HG02973 (cell line): Measurements from ENCODE around the gene HAL.
A peak's percentile ranks its signal among the peaks of the same experiment; 100 is the strongest.

Experiments used
- ATAC-seq: cut with Tn5 transposase; IDR thresholded peaks from one replicate; pipeline ENCODE4 v1.9.1; 2021; ENCODE audit warnings: moderate library complexity; ENCODE audit not compliant: unreplicated experiment

The HAL gene, protein sequence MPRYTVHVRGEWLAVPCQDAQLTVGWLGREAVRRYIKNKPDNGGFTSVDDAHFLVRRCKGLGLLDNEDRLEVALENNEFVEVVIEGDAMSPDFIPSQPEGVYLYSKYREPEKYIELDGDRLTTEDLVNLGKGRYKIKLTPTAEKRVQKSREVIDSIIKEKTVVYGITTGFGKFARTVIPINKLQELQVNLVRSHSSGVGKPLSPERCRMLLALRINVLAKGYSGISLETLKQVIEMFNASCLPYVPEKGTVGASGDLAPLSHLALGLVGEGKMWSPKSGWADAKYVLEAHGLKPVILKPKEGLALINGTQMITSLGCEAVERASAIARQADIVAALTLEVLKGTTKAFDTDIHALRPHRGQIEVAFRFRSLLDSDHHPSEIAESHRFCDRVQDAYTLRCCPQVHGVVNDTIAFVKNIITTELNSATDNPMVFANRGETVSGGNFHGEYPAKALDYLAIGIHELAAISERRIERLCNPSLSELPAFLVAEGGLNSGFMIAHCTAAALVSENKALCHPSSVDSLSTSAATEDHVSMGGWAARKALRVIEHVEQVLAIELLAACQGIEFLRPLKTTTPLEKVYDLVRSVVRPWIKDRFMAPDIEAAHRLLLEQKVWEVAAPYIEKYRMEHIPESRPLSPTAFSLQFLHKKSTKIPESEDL

GRCh38 chr12:95996034-95996658, at the start of gene HAL:
HAL (minus strand) TSS chr12:95996344; CDS start chr12:95995910, 434 bp downstream.
- no peak for ATAC-seq

- ATAC-seq = no peak
Observed at GRCh38 chr12:96045566-96045965, 49.4 kb upstream of the HAL start.

GRCh38 chr12:96044943-96045290, 48.8 kb upstream of the HAL start:
- no peak for ATAC-seq

- ATAC-seq = no peak
Observed at GRCh38 chr12:96044017-96044942, 48.1 kb upstream of the HAL start.

DNA sequence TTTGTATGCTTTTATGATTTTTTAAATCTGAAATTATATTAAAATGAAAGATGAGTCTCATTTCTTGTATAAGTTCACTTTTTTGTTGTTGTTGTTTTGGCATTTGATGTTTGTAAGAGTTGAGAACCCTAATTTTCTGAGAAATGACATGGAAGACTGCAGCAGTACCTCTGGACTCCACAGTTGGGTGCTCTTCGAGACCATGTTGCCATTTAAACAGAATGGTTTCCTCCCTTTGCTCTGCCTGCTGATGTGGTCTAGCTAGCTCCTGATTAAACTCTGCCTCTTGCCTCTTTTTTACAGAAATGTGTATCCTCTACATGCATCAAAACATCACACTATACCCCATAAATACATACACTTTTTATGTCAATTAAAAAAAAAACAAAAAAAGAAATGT, 45.0 kb upstream of the HAL start:
- no peak for ATAC-seq

DNA sequence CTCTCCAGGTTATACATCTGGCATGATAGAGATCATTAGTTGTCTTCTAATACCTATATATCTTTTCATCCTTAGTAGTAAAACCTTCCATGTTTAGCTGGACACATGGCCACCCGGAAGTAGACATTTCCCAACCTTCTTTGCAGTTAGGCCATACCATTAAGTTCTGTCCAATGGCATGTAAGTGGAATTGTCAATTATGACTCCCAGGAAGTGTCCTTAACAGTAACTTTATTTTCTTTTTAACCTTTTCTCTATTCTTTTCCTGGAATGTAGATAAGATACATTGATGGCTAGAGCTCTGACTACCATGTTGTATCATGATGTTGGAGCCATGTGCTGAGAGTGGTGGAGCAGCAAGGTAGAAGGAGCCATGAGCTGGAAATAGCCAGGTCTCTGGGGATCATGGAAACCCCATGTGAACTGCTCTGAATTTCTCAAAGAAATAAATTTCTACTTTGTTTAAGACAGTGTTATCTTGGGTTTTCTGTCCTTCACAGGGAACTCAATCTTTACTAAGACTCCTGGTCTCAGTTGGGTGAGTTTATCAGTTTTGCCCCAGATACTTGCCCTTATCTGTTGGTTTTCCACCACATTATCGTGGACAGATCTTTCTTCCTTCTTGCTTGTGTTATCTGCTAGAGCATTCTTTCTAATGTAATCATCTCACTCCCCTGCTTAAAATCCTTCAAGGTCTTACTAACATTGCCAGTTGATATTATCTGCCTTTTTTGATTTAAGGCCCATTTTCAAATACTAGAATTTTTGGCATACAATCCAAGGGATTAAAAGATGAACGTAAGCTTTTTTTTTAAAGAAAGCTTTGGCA, 44.4 kb upstream of the HAL start:
- no peak for ATAC-seq

DNA sequence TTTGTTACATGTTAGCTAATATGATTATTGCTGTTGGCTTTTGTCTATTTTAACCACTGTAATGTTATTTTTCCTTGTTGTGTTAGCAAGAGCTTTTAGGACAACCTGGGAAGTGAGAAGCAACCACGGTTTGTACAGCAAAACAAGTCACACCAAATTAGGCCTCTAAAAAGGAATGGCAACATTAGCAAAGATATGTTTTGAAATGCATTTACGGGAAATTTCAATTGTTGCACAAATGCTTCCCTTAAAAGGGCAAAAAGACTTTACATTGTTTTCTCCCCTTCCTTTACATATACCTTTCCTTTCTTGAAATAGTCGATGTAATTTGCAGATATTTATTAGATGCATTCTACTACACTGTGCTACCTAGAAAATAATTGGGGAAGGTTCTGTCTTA, 43.4 kb upstream of the HAL start:
- no peak for ATAC-seq

- no peak for ATAC-seq
Observed at GRCh38 chr12:96036765-96037455, 40.8 kb upstream of the HAL start.

GRCh38 chr12:96035283-96036236, 39.4 kb upstream of the HAL start, which contains the start of gene LTA4H:
LTA4H (minus strand) TSS chr12:96035587; CDS start chr12:96035519, 68 bp downstream.
- peak; percentile 87 for ATAC-seq

DNA sequence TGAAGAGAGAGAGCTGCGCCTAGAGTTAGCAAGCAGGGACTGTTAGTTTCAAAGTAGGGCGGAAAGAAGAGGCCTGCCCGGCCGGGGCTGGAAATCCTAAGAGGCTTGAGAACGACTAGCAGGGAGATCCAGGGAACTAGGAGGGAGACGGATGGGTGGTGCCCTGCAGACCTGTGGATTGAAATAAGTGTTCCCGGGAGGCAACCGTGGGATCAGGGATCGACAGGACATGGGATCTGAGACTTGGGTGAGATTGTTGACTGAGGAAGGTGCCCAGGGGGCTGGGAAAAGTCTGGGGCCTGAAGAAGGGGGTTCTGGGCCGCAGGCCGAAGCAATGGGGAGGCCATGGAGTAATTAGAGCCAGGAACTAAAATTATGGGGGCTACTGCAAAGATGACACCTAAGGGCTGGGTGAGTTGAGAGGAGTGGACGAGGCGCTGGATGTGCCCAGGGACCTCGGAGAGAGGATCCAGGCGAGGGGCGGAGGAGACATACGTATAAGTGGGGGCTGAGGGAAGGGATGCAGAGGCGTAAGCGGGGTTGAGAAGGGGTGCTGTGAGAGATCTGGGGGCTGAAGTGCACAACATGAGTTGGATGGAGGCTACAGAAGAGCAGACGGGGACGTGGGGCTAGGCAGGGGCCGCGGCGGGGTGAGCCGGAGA, 38.6 kb upstream of the HAL start:
- peak; percentile 7 for ATAC-seq

DNA sequence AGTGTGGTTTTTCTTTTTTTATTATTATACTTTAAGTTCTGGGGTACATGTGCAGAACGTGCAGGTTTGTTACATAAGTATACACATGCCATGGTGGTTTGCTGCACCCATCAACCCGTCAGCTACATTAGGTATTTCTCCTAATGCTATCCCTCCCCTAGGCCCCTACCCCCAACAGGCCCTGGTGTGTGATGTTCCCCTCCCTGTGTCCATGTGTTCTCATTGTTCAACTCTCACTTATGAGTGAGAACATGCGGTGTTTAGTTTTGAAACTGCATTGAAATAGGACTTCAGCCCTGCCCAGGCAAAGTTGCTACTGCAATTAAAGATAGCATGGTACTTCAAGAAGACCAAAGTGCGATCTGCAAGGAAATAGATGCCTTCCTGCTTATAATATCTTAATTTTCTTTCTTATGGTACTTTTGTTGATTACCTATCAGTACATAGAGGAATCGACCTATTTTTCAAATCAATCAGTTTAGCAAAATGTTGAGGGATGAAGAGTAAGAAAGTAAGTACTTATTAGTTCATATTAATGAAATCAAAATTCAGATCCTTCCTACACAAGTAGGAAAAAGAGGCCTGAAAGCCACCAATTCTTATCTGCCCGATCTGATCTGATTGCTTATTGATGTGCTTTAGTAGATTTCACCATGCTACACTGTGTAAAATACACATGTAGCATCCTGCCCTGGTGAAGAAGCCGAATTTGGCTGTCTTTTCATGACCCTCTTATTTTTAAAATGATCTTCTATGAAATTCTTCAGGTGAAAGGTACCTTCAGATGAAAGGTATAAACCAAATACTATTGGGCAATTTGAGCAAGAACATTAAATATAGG, 37.6 kb upstream of the HAL start:
- no peak for ATAC-seq

DNA sequence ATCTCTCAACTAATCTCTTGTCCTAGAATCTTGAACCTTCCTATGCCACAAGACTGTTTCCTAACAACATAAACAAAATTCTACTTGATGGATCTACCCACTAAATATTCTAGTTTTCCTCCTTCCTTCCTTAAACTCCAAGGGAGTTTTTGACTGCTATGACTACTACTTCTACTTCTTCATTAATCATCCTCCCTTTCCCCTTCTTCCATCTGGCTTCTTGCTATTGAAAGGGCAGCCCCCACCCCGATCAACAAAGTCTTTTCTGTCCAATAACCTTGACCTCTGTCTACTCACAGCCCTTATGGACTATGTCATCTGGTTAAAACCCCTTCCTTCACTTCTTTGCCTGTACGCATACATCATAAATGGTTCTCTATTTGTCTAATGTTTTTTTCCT, 33.7 kb upstream of the HAL start:
- ATAC-seq = no peak

- no peak for ATAC-seq
Observed at GRCh38 chr12:96028538-96028937, 32.4 kb upstream of the HAL start.

DNA sequence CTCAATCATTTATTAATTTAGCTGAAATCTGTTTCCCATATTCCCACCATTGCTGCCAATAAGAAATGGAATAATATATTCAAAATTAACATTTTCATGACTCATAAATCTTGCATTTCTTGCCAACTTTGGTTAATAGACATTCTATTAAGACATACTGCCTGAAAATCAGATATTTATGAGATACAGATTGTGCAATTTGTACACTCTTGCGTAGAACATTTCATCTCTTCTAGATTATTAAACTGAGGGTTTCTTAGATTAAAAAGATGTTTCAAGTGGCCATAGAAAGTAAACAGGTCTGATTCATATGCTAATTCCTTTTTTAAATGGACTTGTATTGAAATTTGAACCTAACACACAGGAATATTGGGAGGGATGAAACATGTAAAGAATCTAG, 30.2 kb upstream of the HAL start:
- no peak for ATAC-seq

DNA sequence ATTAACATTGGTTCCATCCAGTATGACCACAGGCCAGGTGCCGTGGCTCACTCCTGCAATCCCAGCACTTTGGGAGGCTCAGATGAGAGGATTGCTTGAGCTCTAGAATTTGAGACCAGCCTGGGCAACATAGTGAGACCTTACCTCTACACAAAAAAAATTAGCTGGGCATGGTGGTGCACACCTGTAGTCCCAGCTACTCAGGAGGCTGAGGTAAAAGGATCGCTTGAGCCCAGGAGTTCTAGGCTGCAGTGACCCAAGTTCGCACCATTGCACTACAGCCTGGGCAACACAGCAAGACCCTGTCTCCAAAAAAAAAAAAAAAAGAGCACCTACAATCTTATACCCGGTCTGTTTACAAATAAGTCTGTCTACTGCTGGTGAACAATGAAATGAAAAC, 29.4 kb upstream of the HAL start:
- ATAC-seq = no peak

GRCh38 chr12:96020314-96021003, 24.3 kb upstream of the HAL start:
- ATAC-seq = peak; percentile 87
